HepG2 (cell line): Measurements from ENCODE around the gene LINS1. TPM values are rescaled to one million over a fixed set of nuclear protein-coding genes. Genes with fewer than 3 reads are reported as not detected.

Experiments
- ATAC-seq: fragments of 200-7000 bp; cut with Tn5 transposase; 3 replicates; pipeline ENCODE4 v1.9.1; 2020; ENCODE audit warnings: mild to moderate bottlenecking, moderate library complexity
- BruUV-seq: library from RNA; stranded (reverse); fragments of 400-500 nt; replicated peaks from 2 replicates; lab custom pipeline; 2021; lab: Mats Ljungman, UMichigan
- CTCF ChIA-PET: fragments of 300-600 bp; formaldehyde crosslinking; extraction: SDS; loops from one replicate; lab custom pipeline; 2021; ENCODE audit warnings: low total read pairs, inconsistent platforms, low intra/inter-chr PET ratio; lab: Yijun Ruan, JAX
- POLR2A ChIA-PET: fragments of 350-600 bp; sonication (Branson Sonifier 250); formaldehyde crosslinking; loops from one replicate; lab custom pipeline; 2020; ENCODE audit warnings: antibody characterized with exemption, inconsistent platforms; lab: Yijun Ruan, JAX
- DNase-seq: peaks from one replicate; pipeline ENCODE4 v3.0.0-alpha.2; 2015; ENCODE audit warnings: low spot score
- FAIRE-seq: peaks from 3 replicates; lab custom pipeline; 2011; peaks lifted over from hg19 to GRCh38; lab: Jason Lieb, UNC
- H2AFZ ChIP-seq: one replicate; pipeline ENCODE4 v1.6.1; 2011; ENCODE audit warnings: low read length, inconsistent platforms
- H3K27ac ChIP-seq: fragments of 300-600 bp; 3 replicates; pipeline ENCODE4 v1.8.0; 2011; ENCODE audit warnings: mixed run types, mild to moderate bottlenecking, mixed read lengths, low read length, inconsistent platforms; ENCODE audit not compliant: insufficient read depth; ENCODE audit errors: extremely low read length
- H3K27me3 ChIP-seq, 2 experiments: fragments of 200-600 bp in 1 of 2; 2 replicates in 1 of 2; 3 replicates in 1 of 2; pipeline versions ENCODE4 v1.6.0 to v1.8.0; 2011; ENCODE audit warnings: low read length in 2 of 2, mild to moderate bottlenecking in 2 of 2, moderate library complexity in 2 of 2, inconsistent platforms in 1 of 2; ENCODE audit not compliant: insufficient read depth in 2 of 2, control insufficient read depth in 1 of 2
- H3K36me3 ChIP-seq, 2 experiments: fragments of 200-600 bp in 1 of 2; replicated peaks in 1 of 2; 2 replicates in 1 of 2; 3 replicates in 1 of 2; pipeline versions ENCODE4 v1.5.1 to v1.8.0; 2011; ENCODE audit warnings: low read length in 2 of 2, inconsistent platforms in 1 of 2; ENCODE audit not compliant: insufficient read depth in 2 of 2, control insufficient read depth in 1 of 2
- H3K4me1 ChIP-seq: 2 replicates; pipeline ENCODE4 v1.5.1; 2012; ENCODE audit warnings: low read length, inconsistent platforms; ENCODE audit not compliant: insufficient read depth
- H3K4me2 ChIP-seq: 2 replicates; pipeline ENCODE4 v1.6.0; 2011; ENCODE audit warnings: low read depth, low read length, inconsistent platforms
- H3K4me3 ChIP-seq, 3 experiments: fragments of 200-600 bp in 1 of 3; sonication (generic), shearing (Covaris generic) in 1 of 3; replicated peaks in 1 of 3; 2 replicates each; pipeline ENCODE4 v1.5.1; 2011 to 2016; ENCODE audit warnings: low read length in 3 of 3, inconsistent platforms in 2 of 3, low read depth in 2 of 3, mild to moderate bottlenecking in 2 of 3, control low read depth in 1 of 3, mixed read lengths in 1 of 3; ENCODE audit not compliant: insufficient read depth in 1 of 3
- H3K79me2 ChIP-seq: one replicate; pipeline ENCODE4 v1.6.1; 2011; ENCODE audit warnings: low read length, inconsistent platforms; ENCODE audit not compliant: insufficient read depth
- H3K9ac ChIP-seq: 2 replicates; pipeline ENCODE4 v1.6.0; 2011; ENCODE audit warnings: mild to moderate bottlenecking, low read depth, low read length, inconsistent platforms; ENCODE audit not compliant: insufficient read depth
- H3K9me3 ChIP-seq: 2 replicates; pipeline ENCODE4 v1.5.1; 2012; ENCODE audit warnings: mild to moderate bottlenecking, low read length
- H4K20me1 ChIP-seq: 2 replicates; pipeline ENCODE4 v1.6.0; 2011; ENCODE audit warnings: inconsistent platforms, mild to moderate bottlenecking, low read length, moderate library complexity; ENCODE audit not compliant: insufficient read depth
- CTCF ChIP-seq: sonication (generic); formaldehyde crosslinking; IDR thresholded peaks from 2 replicates; pipeline ENCODE4 v1.5.0; 2020; ENCODE audit warnings: mild to moderate bottlenecking, missing genetic modification reagents, moderate library complexity
- DDIT3 ChIP-seq: sonication (generic); formaldehyde crosslinking; IDR thresholded peaks from 2 replicates; pipeline ENCODE4 v1.4.0; 2020; ENCODE audit warnings: mild to moderate bottlenecking, missing genetic modification reagents
- ELK4 ChIP-seq: sonication (generic); formaldehyde crosslinking; IDR thresholded peaks from 2 replicates; pipeline ENCODE4 v1.9.0; 2021; ENCODE audit warnings: missing genetic modification reagents, borderline replicate concordance
- HMG20A ChIP-seq: IDR thresholded peaks from 2 replicates; pipeline ENCODE4 v1.6.1; 2016; ENCODE audit warnings: borderline replicate concordance
- NAIF1 ChIP-seq: sonication (generic); formaldehyde crosslinking; IDR thresholded peaks from 2 replicates; pipeline ENCODE4 v1.5.0; 2020; ENCODE audit warnings: mild to moderate bottlenecking, missing genetic modification reagents, borderline replicate concordance
- RAD21 ChIP-seq: fragments of 450-650 bp; formaldehyde crosslinking; IDR thresholded peaks from 2 replicates; pipeline ENCODE4 v1.5.0; 2020; ENCODE audit warnings: mild to moderate bottlenecking
- REXO4 ChIP-seq: sonication (generic); formaldehyde crosslinking; IDR thresholded peaks from 2 replicates; pipeline ENCODE4 v1.8.0; 2022; ENCODE audit warnings: missing genetic modification reagents, mild to moderate bottlenecking, borderline replicate concordance
- SMC3 ChIP-seq: IDR thresholded peaks from 2 replicates; pipeline ENCODE4 v1.6.1; 2011; ENCODE audit warnings: low read length, improper control_type of control experiment
- SMYD3 ChIP-seq: sonication (generic); formaldehyde crosslinking; IDR thresholded peaks from 2 replicates; pipeline ENCODE4 v1.8.1; 2023; ENCODE audit warnings: mild to moderate bottlenecking, missing genetic modification reagents
- TRAFD1 ChIP-seq: sonication (generic); formaldehyde crosslinking; IDR thresholded peaks from 2 replicates; pipeline ENCODE4 v1.5.1; 2020; ENCODE audit warnings: missing genetic modification reagents, mild to moderate bottlenecking, borderline replicate concordance
- YEATS2 ChIP-seq: sonication (generic); formaldehyde crosslinking; IDR thresholded peaks from 2 replicates; pipeline ENCODE4 v1.4.0; 2020; ENCODE audit warnings: missing genetic modification reagents, borderline replicate concordance
- ZBTB2 ChIP-seq: sonication (generic); formaldehyde crosslinking; IDR thresholded peaks from 2 replicates; pipeline ENCODE4 v1.8.0; 2022; ENCODE audit warnings: low read depth, missing genetic modification reagents
- ZSCAN29 ChIP-seq: sonication (generic); formaldehyde crosslinking; conservative IDR thresholded peaks from 2 replicates; pipeline ENCODE4 v1.4.0; 2020; ENCODE audit warnings: mild to moderate bottlenecking, missing genetic modification reagents
- WGBS: methylation state at CpG from one replicate; pipeline ENCODE4 v1.1.6; 2017; ENCODE audit warnings: low lambda C conversion rate; 5-methylcytosine and 5-hydroxymethylcytosine counted together
- in situ Hi-C: cut with HindIII; loops from 2 replicates; pipeline ENCODE4 v1.10.0; 2017; ENCODE audit warnings: low pct_unique_long_range_greater_than_20kb; ENCODE audit not compliant: extremely low pct_ligation_motif_present
- intact Hi-C: fragments of 100-400 bp; cut with micrococcal nuclease; formaldehyde crosslinking; loops from one replicate; pipeline ENCODE4 v1.10.0; 2022; ENCODE audit not compliant: unreplicated experiment
- polyA plus RNA-seq, 8 experiments: library from polyadenylated mRNA; depleted of rRNA in 3 of 8; stranded (reverse) in 7 of 8; unstranded in 1 of 8; fragments of >200 nt; fragmentation: Illumina TruSeq in 4 of 8; extraction: Trizol in 4 of 8; gene quantifications; 2 replicates each; pipeline versions ENCODE4 v1.2.1 to v1.2.3, GENCODE V29; 2011 to 2016; ENCODE audit warnings: low read depth in 4 of 8, missing spikeins in 1 of 8, mixed read lengths in 1 of 8; ENCODE audit not compliant: insufficient read depth in 1 of 8
- total RNA-seq, 5 experiments: library from RNA; depleted of rRNA; stranded (reverse); fragments of >200 nt; fragmentation: Illumina TruSeq; extraction: Trizol; gene quantifications; 2 replicates each; pipeline ENCODE4 v1.2.3, GENCODE V29; 2016; ENCODE audit warnings: low read depth in 1 of 5
- TF ChIP-seq, protein P1 (sequence below): sonication (generic); formaldehyde crosslinking; IDR thresholded peaks from 2 replicates; pipeline ENCODE4 v1.8.0; 2022; ENCODE audit warnings: missing genetic modification reagents, mild to moderate bottlenecking, inconsistent platforms, borderline replicate concordance

Gene LINS1
- total and polyA plus RNA-seq, 2 of the 13 experiments (the other 11 are each of a cell fraction or from before 2014, with no cell fraction given) = 9.8 to 10.4 TPM

DNA sequence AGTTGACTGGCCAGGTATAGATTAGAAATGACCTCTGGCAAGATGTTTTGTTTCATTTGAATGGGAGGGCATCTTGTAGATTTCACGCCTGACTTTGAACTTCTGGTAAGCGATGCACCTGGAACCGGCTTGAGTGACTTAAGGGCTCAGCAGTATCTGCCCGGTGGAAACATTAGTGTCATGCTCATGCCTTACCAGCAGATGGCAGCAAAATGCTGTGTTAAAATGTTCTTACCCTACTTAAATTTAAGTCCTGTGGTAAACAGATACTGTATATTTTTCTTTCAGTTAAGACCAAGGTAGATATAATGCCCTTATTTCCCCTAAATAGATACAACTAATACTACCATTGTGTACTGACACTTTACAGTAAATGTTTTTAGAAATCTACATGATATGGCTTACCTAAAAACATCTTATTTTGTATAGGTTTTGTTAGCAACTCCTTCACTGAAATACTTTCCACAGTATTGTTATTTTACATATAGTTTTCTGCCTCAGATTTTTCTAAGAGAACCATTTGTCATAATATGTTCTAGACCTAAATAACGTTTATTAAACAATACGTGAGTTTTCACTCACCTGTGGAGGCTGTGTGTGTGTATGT lies 25.9 kb upstream of the LINS1 start:
- H3K4me3 ChIP-seq = no peak overlapping the region
- intact Hi-C loops = loop anchor here (1.0 kb wide), 2 partner anchors 245 to 379 kb away; no protein-coding TSS in a partner anchor
- 60% methylated on average over 6 of the region's 6 CpGs for WGBS
- no peaks in the 10 kb centered on the region for H3K9me3 ChIP-seq
- POLR2A ChIA-PET = no interaction called here
- no TSS peak for BruUV-seq
- DNase-seq = peak; percentile 48
- H3K4me1 ChIP-seq = no peaks in the 10 kb centered on the region
- no peaks in the 10 kb centered on the region for H3K27me3 ChIP-seq
- in situ Hi-C loops = no loop called here
- peaks cover 9 to 38% of the 10 kb centered on the region in 2 experiments; a peak in 4 of 5 replicates for H3K36me3 ChIP-seq
- CTCF ChIA-PET = interaction anchor here (1.0 to 2.2 kb wide), 4 partner anchors 23 to 380 kb away, joined by 3 to 23 read pairs (median 10); no protein-coding TSS in a partner anchor
- H2AFZ ChIP-seq = no peak overlapping the region
- ATAC-seq = peak; percentile 84
- peaks cover 5% of the 10 kb centered on the region for H3K79me2 ChIP-seq
- peaks cover 3% of the 10 kb centered on the region for H4K20me1 ChIP-seq
- H3K9ac ChIP-seq = no peak overlapping the region
- no peak overlapping the region for H3K4me2 ChIP-seq
- peak; percentile 48 for FAIRE-seq
- no peak overlapping the region for H3K27ac ChIP-seq
- TF ChIP-seq HMG20A (CRISPR knock-in tag) (no peak), YEATS2 (CRISPR knock-in tag) (no peak), SMC3 (peak; percentile 69), NAIF1 (CRISPR knock-in tag) (no peak), ZBTB2 (CRISPR knock-in tag) (no peak), RAD21 (peak; percentile 71), SMYD3 (no peak), TRAFD1 (CRISPR knock-in tag) (no peak), REXO4 (CRISPR knock-in tag) (no peak), DDIT3 (CRISPR knock-in tag) (no peak), ZSCAN29 (CRISPR knock-in tag) (no peak), CTCF (CRISPR knock-in tag) (peak; percentile 79), ELK4 (no peak)
- TF ChIP-seq, protein P1, sequence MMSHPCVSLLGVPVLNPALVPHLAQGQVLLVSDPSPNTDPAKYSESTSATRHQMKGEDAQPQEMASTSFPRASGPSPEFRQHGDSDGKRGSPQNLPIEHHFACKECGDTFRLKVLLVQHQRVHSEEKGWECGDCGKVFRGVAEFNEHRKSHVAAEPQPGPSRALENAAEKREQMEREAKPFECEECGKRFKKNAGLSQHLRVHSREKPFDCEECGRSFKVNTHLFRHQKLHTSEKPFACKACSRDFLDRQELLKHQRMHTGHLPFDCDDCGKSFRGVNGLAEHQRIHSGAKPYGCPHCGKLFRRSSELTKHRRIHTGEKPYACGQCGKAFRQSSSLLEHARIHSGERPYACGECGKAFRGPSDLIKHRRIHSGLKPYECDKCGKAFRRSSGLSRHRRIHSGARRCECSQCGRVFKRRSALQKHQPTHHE = no peak
